NCI-H82 (cell line): ENCODE measurements around the gene CDH4.

Experiments
- DNase-seq: peaks from one replicate; lab custom pipeline; 2025; lab: John Stamatoyannopoulos, UW

The CDH4 gene

DNA sequence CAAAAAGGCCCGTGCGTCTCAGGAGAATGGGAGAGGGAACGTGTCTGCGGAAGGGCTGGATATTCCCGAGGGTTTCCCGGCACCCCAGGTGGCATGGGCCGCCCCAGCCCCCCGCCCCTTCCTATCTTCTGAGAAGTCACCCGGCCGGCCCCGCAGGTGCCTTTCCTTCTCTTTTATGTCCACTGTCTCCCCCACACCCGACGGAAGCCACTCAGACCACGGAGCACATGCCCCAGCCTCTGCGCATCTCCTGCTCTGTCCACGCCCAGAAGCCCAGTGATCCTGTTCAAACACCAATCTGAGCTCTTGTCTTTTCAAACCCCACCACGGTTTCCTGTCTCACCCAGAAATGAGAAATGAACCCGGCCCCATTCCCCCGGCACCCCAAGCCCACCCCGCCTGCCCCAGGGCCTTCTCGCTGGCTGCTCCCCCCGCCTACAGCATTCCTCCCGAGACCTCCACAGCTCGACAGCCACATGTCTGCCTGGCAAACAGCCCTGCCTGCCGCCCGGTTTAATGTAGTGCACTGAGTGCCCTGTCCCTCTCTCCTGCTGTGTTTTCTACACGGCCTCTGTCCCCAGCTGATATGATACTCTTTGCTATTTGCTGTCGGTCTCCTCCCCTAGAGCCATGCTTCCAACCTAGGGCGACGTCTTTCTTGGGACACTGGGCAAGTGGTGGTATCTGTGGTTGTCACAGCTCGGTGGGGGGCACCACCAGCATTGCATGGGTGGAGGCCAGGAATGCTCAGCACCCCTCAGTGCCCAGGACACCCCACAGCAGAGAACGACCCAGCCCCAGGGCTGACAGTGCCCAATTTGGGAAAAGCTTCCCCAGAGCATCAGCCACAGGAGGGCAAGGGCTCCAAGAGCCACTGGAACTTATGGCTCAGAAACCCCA is 630.9 kb downstream of the CDH4 start:
- no peak for DNase-seq

DNA sequence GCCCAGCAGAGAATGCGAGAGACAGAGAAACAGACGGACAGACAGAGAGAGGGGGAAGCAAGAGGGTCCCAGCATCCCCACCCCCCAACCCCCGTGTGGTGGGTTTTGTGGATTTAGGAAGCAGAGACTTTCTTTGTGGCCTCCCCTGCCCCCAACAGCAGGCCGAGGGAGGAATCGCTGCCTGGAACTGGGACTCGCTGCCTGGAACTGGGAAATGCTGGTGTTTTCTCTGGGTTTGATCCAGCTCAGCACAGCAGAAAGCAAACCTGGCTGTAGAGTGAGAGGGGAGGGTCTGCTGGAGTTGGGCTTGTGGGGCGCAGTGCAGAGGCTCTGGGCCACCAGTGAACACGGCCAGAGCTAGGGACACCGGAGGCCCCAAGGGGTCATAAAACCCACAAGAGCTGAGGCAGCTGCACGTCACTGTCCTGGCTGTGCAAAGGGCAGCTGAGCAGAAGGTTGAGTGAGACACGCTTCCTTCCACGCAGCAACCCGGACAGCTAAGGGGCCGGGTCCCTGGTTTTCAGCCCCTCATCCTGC is 631.9 kb downstream of the CDH4 start:
- DNase-seq = no peak

- DNase-seq = no peak
Observed at GRCh38 chr20:61884571-61885389, 632.7 kb downstream of the CDH4 start.

DNA sequence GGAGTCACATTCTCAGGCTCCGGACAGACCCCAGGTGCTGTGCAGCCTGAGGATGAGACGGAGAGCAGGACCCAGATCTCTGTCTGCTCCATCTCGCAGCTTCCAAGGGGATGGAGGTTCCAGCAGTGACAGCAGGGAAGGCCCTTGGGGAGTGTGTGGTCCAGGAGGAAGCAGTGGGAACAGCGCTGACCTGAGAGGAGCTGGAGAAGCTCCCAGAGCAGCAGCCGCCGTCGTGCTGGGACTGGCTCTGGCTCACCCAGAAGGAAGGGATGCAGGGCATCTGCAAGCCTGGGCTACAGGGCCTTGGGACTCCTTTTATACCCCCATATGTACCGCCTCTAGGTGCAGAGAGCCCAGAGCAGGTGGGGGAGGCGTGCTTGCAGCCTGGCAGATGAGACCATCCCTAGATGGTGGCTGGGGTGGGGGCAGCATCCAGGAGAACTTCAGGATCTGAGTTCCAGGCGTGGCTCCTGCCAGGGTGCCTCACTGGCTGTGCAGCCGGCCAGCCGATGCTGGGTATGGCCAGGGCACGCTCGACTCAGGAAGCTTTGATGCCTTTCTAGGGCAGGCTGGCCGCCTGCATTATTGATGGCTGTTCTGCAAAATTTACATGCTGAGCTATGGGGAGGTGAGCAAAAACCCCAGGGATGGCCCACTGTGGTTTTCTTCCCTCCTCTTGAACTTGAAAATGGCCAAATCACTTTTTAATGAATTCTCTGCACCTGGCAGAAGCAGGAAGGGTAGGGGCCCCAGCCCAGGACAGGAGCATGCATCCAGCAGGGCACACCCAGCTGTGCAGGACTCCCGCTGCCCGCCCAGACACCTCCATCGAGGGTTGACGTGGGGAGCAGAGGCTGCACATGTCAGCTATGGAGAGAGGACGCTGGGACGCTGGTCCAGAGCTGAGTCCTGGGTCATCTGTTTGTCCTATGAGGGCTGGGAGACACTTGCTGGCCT is 634.0 kb downstream of the CDH4 start:
- DNase-seq = no peak

DNA sequence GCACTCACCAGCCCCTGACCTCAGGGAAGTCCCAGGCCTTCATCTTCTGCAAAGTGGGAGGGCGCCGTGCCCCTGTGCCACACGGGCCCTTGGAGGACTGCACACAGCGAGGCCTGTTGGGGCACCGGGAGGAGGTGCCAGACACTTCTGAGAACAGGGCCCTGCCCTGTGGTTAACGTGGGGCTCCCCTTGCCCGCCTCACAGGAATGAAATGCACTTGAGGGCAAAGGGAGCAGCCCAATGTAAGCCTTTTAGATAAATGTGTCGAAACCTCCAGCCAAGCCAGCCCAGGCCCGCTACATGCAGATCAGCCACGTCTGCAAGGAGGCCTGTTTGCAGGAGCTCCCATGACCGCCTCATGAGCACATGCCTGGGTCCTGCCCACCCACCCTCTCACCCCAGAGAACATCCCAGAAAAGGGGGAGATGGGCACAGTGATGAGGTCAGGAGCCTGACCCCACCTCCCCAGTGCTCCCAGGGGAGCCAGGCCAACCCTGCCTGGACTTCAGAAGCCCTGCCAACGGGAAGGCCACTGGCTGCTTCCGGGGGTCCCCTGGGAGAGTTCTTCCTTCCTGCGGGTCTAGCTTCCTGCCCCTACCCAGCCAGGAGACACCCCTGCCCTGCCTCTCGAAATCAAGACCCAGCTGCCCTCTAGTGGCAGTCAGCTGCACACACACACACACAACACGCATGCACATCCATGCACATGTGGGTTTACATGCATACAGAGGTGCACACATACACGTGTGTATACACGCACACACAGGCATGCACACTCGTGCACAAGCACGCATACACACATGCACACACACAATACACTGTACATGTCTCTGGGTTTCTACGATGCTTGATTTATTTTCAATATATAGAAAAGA is 634.9 kb downstream of the CDH4 start:
- DNase-seq = peak; percentile 66

- no peak for DNase-seq
Observed at GRCh38 chr20:61887596-61888093, 635.6 kb downstream of the CDH4 start.

GRCh38 chr20:61888101-61888865 is 636.2 kb downstream of the CDH4 start:
- no peak for DNase-seq

DNA sequence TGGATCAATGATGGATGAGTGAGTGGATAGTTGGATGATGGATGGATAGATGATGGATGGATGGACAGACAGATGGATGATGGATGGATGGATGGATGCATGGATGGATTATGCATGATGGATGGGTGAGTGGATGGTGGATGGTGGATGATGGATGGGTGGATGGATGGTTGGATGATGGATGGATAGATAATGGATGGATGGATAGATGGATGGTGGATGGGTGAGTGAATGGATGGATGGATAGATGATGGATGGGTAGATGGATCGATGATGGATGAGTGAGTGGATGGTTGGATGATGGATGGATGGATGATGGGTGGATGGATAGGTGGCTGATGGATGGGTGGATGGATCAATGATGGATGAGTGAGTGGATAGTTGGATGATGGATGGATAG is 637.6 kb downstream of the CDH4 start:
- no peak for DNase-seq

DNA sequence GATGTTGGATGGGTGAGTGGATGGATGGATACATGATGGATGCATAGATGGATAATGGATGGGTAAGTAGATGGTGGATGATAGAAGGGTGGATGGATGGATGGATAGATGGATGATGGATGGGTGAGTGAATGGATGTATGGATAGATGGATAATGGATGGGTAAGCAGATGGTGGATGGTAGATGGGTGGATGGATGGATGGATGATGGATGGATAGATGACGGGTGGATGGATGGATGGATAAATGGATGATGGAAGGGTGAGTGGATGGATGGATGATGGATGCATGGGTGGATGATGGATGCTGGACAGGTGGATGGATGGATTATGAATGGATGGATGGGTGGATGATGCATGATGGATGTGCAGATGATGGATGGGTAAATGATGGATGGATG is 638.1 kb downstream of the CDH4 start:
- DNase-seq = no peak

- no peak for DNase-seq
Observed at GRCh38 chr20:61891476-61891875, 639.4 kb downstream of the CDH4 start.

DNA sequence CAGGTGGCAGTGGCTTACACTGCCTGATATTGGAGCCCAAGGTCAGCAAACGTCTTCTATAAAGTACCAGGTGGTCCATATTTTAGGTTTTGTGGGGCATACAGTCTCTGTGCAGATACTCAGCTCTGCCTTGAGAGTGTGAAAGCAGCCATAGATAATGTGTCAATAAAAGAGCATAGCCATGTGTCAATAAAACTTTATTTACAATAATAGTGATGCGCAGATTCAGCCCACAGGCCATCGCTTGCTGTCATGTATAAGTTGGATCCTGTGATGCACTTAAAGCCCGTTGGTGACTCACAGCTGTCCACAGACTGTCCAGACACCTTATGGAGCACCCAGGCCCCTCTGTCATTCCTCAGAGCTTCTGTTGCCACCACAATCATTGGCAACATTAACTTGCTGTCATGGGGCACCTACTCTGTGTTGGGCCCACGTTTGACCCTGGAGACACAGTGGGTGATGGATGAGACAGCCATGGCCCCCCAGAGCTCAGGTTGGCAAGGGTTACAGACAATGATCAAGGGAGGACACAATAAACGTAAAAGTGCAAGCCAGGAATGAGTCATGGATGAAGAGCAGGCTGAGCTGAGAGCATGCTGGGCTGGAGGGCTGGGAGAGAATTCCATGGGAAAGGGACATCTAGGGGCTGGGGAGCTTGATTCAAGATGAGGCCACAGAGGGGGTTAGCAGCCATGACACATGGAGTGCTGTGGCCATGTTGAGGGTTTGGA is 640.0 kb downstream of the CDH4 start:
- no peak for DNase-seq

- no peak for DNase-seq
Observed at GRCh38 chr20:61895016-61895415, 643.0 kb downstream of the CDH4 start.

DNA sequence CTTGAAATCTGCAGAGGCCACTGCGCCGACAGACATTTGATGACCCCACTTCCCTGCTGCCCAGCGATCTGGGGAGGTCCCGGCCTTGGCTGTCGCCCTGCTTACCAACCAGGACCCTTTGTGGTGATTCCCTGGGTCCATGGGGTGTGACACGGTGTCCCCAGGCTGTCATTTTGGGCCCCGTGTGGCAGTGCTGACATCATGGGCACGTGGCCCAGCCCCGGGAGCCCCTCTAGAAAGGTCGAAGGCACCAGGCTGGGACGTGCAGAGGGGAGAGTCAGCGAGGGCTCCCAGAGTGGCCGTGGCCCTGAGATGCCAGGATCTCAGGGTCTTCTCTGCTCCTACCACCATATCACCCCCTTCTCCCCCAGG is 643.6 kb downstream of the CDH4 start:
- DNase-seq = no peak

GRCh38 chr20:61896058-61896961 is 644.2 kb downstream of the CDH4 start:
- peak; percentile 57 for DNase-seq

DNA sequence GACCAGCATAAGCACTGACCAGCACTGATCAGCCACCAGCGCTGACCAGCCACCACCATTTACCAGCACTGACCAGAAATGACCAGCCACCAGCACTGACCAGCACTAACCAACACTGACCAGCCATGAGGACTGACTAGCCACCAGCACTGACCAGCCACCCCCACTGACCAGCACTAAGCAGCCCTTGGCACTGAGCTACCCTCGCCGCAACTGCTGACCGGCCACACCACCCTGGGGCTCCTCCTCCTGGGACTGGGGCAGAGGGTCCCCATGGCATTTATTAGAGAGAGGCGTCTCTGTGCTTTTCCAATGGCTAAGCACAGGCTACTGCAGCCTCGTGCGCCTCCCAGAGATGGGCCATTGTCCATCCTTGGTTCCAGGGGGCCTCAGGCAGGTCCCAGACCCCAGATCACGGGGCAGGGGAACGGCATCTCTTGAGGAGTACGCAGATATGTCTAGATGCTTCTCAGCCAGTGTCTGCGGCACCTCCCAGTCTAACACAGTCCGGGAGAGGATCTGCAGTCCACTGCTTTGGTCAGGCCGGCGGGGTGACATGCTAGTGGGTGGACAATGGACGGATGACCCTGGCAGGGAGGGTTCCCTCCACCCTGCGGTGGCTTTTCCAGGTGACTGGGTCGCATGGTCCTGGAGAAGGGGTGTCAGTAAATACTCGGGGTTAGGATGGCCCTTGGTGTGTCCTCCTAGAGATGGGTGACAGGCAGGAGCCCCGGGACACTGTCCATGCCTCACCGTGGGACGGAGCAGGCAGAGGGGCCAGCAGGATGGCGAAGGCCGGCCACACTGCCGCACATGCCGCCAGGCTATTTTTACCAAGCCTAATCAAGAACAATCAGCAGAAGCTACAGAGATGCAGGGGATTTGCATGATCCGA is 645.6 kb downstream of the CDH4 start:
- no peak for DNase-seq

DNA sequence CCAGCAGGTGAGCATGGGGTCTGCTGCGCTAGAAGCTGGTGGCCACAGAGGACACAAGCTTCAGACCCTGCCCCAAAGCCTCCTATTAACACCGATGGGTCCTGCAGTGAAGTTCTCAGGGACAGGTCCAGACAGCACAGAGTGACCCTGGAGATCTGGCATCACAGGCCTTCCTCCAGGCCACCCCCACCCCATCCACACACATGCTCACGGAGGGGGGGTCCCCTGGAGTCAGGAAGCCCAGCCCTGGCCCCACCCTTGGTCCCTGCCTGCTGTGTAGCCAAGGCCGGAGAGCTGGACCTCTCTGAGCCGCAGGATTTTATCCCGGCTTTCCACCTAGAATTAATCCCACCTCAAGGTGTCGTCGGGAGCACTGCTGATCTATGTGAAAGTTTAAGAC is 646.3 kb downstream of the CDH4 start:
- no peak for DNase-seq
